Suppressor macrophage (primary cell): ENCODE data around the gene GRPEL2.

ENCODE experiments used
- DNase-seq, 4 experiments: peaks; one replicate each; pipeline ENCODE4 v3.0.0-alpha.2; 2020 to 2022

GRPEL2 gene

DNA sequence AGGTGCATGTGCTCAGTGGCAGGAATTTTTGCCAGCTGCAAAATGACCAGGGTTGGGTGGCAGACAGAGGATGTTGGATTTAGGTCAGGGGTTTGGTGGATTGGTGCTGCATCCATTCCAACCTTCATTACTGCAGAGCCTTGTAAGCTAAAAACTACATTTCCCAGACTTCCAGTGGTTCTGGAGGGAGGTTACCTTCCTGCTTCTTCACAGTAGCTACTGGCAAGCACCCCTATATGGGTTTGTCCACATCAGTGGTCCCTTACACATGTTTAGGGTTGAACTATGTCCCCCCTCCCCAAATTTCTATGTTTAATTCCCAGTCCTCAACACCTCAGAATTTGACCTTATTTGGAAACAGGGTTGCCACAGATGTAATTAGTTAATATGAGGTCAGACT is 54.5 kb downstream of the GRPEL2 start:
- DNase-seq, result no peak

DNA sequence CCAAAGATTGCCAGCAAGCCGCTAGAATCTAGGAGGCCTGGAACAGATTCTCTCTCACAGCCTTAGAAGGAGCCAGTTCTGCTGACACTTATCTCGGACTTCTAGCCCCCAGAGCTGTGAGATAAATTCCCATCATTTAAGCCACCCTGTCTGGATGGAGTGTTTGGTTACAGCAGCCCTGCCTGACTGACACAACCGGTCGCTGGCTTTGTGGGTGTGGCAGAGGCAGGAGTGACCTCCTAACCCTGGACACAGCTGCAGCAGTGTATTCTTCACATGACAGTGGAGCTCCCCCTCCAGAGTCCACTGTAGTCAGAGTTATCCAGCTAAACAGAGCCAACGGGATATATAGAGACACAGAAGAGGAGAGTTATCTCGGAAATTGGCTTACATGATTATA is 55.0 kb downstream of the GRPEL2 start:
- DNase-seq, result no peak

DNA sequence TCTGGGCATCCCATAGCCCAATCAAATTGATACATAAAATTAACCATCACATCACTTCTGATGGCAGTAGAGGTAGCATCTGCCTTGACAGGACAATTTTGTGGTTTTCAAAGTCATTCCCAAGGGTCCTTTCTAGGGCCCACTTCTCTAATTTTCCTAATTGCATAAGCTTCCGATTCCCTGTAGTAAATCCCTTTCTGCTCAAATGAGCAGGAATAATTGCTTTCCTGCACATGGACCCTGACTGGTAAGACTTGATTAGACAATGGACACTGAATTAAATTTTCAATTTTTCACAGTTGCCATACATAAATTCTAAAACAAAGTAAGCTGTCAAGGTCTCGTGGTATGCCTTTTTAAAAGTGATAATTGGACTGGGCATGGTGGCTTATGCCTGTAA is 55.8 kb downstream of the GRPEL2 start:
- no peak for DNase-seq

- no peak for DNase-seq
Measured at GRCh38 chr5:149402291-149402690, 57.0 kb downstream of the GRPEL2 start.
